C4-2B (cell line): ENCODE data around the gene ORAI2.

Experiments used
- ZFX ChIP-seq: fragments of 450-650 bp; IDR thresholded peaks from 2 replicates; pipeline ENCODE4 v1.6.1; 2017
- TF ChIP-seq, protein P1 (sequence below): fragments of 450-650 bp; conservative IDR thresholded peaks from 2 replicates; pipeline ENCODE4 v1.5.1; 2017; ENCODE audit warnings: mild to moderate bottlenecking

DNA sequence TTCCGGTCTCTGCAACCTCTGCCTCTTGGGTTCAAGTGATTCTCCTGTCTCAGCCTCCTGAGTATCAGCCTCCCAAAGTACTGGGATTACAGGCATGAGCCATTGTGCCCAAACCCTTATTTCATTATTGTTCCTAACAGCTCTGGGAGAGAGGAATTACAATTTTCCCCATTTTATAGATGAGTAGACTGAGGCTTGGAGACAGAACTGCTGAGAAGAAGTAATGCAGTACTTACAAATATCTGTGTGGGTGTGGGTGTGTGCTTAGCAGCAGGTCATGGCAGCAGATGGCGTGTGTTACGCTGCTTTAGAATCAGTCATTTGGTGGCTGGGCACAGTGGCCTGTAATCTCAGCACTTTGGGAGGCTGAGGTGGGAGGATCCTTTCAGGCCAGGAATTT, 29.8 kb upstream of the ORAI2 start:
- TF ChIP-seq, protein P1, sequence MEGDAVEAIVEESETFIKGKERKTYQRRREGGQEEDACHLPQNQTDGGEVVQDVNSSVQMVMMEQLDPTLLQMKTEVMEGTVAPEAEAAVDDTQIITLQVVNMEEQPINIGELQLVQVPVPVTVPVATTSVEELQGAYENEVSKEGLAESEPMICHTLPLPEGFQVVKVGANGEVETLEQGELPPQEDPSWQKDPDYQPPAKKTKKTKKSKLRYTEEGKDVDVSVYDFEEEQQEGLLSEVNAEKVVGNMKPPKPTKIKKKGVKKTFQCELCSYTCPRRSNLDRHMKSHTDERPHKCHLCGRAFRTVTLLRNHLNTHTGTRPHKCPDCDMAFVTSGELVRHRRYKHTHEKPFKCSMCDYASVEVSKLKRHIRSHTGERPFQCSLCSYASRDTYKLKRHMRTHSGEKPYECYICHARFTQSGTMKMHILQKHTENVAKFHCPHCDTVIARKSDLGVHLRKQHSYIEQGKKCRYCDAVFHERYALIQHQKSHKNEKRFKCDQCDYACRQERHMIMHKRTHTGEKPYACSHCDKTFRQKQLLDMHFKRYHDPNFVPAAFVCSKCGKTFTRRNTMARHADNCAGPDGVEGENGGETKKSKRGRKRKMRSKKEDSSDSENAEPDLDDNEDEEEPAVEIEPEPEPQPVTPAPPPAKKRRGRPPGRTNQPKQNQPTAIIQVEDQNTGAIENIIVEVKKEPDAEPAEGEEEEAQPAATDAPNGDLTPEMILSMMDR = no peak
- TF ChIP-seq ZFX = no peak
